Pulmonary artery endothelial cell (primary cell): ENCODE measurements around the gene TMEM9. TPM values are rescaled to one million over a fixed set of nuclear protein-coding genes. Genes with fewer than 3 reads are reported as not detected.
A peak's percentile ranks its signal among the peaks of the same experiment; 100 is the strongest.

Experiments
- DNase-seq: peaks from one replicate; pipeline ENCODE4 v3.0.0-alpha.2; 2011; ENCODE audit warnings: low read depth, low spot score
- total RNA-seq: library from RNA; depleted of rRNA; stranded (reverse); fragments of >200 nt; gene quantifications from 2 replicates; pipeline ENCODE4 v1.2.3, GENCODE V29; 2014

The TMEM9 gene
- 52.8 and 58.5 TPM in 2 replicates for total RNA-seq

DNA sequence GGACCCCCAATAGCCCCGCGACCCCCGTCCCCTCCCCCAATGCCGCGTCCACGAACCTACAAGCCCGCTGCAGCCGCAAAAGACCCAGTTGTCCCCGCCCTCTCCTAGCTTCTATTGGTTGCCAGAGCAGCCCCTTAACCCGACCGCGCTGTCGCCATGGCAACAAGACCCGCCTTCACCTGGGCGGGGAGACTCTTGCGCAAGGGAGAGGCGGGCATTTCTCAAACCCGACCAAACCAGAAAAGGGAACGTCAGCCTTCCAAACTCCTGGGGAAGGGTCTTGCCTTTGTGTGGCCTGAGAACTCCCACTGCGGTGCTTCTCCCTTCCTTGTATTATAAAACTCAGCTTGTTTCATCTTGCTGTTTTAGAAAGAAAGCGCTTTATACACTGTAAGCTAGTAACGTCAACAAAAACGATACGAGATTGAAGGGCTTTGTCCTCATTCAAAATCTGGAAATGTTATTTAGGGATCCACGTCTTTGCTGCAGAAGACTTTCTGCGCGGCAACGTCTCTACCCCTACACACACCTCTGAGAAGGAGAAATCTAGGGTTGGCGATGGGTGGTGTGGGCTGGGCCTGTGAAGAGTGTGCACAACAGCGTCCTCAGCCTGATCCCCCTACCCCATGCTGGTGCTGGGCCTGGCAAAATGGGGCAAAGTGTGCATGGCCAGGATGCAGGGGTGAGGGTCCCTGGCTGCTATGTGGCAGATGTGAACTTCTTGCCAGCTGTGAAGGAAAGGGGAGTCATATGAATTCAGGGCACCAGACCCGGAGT lies at the start of gene TMEM9:
TSS of gene TMEM9 (minus strand) at position 86 of the 777 bp plus-strand sequence. CDS start 551 bp downstream, outside the sequence.
- DNase-seq: peak; percentile 79

DNA sequence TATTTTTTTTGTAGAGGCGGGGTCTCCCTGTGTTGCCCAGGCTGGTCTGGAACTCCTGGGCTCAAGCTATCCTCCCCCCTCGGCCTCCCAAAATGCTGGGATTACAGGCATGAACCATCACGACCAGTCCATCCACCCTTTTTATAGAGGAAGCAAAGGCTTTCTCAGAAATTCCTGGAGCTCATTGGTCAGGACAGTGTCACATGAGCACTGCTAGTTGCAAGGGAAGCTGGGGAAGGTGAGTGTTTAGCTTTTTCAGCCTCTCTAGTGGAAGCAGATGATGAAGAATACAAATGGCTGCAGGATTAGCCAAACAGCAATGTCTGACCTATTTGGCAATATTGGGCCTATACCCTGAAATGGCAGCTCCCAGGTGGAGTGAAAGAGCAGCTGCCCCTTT lies 44.3 kb upstream of the TMEM9 start:
- no peak for DNase-seq

DNA sequence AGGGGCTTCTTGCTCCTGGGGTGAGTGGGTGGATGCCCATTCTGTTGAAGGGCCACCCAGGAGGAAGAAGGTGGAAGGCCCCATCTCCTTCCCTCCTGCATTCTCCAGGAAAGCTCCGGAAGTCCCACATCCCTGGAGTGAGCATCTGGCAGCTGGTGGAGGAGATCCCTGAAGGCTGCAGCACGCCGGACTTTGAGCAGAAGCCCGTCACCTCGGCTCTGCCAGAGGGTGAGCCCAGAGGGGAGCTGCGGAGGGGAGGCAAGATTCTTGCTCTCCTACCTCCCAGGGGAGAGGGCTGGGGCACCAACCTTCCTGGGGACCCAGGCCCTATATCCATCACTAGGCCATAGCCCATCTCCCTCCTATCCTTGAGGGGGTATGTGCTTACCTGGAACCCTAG lies 39.8 kb upstream of the TMEM9 start:
- DNase-seq: no peak

DNA sequence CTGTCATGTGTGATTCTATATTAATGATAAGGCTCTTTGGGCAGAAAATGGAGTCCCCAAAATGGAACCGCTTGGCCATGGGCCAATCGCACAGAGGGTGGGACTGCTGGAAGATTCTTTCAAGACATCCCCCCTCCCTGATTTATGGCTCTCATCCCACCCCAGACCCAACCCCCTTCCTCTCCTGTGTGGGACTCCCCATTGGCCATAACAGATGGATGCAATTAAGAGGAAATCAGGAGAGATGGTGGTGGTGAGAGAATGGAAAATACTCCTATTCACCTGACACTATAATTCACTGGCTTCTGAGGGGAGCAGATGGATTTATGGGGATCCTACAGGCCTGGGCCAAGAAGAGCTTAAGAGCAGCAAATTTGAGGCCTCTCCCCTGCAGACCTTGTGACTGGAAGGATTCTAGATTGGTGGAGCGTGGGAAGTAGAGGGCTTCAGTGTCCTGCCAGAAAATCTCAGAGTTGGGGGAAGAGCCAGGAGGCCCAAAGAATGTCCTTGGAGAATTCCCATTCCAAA lies 38.1 kb upstream of the TMEM9 start:
- DNase-seq: no peak

DNA sequence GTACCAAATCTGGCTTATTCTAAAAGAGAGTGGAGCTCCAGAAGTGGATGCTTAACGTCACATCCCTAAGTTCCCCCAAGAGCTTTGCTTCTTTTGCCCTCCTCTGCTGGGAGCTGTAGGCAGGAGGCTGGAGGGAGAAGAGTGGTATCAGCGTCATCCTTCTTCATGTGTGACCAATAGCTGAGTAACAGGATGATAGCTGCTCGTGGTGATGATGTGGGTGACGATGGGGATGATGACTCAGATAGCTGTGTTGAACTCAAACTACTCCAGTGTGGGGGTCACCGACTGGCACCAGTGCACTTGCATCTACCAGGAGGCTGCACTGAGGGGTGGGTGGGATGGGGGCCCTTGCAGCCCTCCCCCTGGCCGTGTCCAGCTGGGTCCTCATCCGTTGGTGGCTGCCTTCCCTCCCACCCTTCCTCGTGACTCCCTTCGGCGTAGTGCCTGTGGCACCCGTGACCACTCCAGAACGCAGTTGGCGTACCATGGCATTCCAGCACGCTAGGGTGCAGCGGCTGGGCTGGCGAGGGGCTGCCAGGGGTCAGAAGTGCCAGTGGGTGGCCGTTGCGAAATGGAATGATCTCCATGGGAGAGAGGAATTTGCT lies 37.5 kb upstream of the TMEM9 start:
- DNase-seq: no peak

DNA sequence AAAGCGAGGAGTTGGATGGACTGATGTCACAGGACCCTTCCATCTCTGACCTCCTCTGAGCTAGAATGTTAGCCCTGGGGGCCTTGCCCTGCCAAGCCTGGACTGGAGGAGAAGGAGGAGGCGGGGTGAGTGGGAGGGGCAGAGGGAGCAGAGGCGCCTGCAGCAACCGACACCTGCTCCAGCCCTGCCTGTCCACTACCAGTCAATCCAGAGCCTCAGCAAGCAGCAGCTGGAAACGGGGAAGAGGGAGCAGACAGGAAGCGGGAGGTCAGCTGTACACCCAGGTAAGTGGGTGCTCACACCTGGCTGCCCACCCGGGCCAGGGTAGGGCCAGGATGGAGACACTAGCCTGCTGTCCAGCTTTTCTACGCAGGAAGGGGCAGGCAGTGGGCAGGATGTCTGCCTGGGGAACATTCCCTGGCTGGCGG lies 36.4 kb upstream of the TMEM9 start, which contains the start of gene IGFN1:
TSS of gene IGFN1 (plus strand) at position 201 of the 428 bp plus-strand sequence. CDS start 2,470 bp downstream, outside the sequence.
- DNase-seq: no peak

DNA sequence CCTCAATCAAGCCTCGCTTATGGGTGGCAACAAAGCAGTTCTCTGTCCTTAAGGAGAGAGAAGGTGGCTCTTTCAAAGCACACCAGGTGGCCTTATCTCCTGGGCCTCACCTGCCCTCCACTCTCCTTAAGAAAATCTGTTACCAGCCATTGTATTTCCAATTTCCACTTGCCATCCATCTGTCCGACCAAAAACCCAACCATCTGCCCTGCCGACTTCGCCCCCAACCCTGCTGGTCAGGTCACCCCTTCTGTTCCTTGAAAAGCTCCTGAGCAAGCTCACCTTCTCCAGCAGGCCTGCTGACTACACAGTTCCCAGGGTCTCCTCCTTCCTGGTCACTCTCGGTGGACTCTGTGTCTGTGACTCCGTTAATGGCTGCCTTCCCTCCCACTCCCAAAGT lies 35.7 kb upstream of the TMEM9 start:
- DNase-seq: no peak

DNA sequence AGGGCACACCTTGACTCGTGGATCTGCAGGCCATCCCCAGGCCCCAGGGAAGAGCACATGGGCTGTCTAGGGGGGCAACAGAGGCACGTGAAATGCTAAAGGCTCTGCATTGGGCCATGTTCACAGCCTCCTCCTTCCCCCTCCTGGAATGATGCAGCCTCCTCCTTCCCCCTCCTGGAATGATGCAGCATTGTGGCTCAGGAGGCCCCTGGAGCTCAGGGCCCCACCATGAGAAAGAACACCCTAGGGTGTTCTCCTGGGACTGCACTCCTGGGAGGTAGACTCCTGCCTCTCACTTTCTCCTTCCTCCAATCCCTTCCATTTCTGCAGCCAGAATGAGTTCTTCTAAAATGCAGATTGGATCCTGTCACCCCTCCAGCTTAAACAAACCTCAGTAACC lies 34.8 kb upstream of the TMEM9 start:
- no peak for DNase-seq

DNA sequence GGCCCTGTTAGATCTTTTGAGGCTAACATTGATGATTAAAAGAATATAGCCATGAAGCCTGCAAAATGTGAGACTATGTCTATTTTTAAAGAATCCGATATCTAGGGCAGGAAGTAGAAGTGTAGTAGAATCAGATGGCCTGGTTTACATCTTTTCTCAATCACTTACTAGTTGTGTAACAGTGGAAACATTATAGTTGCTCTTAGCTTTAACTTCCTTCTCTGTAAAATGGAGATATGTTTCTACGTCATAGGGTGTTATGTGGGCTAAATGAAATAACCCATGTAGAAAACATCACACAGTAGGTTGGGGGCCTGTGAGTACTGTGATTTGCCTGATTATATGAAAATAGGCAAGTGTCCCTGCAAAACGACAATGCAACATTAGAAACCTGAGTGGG lies 31.9 kb upstream of the TMEM9 start:
- no peak for DNase-seq

DNA sequence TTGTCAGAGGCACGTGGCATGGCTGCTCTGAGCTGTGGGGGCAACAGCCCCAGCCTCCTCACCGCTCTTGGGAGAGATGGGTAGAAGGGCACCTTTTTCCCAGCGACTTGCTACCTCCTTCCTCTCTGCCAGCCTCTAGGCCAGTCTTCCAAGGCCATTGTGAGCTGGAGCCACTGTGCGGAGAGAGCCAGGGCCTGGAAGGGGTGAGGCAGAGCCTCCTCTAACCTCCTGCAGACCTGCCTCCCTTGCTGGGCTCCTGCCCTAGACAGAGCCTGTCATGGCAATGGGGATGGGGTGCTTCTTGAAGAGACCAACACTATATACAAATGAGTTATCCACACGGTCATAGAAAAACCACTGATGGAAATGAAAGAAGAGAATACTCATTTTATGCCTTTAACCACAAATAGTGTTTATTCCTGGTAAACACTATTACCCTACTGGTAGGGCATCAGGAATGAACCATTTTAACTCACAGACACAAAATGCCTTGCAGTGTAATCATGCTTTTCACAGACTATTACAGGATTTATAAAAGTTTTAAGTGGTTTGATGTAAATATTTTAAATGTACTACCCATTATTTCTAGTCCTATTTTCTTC lies 31.4 kb upstream of the TMEM9 start:
- no peak for DNase-seq

DNA sequence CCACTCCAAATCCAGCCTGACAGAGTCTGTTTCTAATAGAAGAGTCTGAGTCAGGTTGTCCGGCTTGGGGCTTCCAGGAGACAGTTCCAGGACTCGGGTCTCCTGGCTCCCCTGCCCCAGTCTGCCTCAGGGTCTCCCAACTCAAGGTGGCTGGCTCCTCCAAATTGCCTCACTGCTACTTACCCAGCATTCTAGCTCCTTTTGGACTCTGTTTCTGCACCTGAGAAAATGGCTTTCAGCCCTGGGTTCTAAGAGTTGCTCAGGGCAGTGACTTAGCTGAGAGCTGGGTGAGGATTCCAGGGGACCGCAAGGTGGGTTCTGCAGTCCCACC lies 30.8 kb upstream of the TMEM9 start:
- no peak for DNase-seq

DNA sequence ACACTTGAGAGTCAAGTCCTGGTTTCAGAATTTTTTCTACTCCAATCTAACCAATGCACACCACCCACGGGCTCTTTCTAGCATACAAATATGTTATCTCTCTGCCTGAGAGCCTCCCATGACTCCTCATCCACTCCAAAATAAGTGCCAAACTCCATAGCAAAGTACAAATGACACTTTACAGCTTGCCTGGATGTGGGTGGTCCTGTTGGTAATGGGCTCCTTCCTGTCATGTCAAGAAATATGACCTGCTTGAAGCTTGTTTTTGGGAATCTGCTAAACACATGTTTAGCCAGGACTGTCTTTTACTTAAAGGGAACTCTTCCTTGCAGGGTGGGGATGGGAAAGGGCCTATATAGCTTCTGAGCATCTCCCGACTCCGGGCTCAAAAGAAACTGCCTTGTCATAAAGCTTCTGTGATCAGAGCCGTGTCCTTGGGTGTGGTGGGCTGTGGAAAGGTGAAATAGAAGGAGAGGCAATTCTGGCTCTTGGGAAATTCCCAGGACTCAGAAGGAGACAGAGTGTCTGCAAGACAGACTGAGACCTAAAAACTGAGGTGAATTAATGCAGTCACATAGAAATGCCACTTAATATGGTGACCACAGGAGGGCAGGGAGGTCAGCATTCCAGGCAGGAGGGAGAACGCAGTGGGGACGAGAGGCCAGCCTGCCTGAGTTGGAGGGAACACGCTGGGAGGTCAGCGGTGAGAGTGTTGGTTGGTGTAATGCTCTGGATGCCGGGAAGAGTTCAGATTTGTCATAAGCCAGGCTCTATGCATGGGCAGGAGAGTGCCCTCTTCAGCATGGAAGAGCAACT lies 30.2 kb upstream of the TMEM9 start:
- no peak for DNase-seq

DNA sequence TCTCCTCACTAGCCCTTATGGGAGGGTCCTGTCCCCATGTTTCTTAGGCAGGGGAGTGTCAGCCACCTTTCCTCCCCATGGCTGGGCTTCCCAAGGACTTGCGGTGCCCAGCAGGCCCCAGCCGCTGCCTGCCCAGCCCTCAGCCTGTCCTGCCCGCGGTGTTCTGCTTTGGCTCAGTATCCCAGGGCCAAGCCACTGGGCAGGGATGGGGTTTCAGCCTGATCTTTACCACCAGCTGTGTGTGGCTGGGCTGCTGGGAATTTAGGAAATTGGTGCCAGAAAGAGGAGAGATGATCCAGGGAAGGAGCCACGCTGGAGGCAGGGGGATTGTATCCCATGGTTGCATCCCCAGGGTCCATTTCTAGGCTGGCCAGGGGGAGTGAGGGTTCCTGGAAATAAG lies 29.5 kb upstream of the TMEM9 start:
- no peak for DNase-seq

DNA sequence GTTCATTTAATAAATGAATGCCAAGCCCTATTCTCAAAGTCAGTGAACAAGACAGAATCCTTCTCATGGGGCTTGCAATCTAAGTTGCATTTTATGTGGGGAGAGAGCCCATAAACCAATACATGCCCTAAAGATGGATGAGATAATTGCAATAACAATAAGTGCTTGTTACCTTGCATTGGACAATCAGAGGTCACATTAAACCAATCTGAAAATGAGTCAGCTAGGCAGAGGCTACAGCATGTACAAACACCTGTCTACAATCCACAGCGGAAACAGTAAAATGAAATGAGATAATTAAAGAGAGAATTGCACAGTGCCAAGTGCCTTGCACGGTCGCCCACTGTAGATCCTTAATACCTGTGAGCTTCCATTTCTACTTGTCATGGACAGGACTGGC lies 28.9 kb upstream of the TMEM9 start:
- no peak for DNase-seq

DNA sequence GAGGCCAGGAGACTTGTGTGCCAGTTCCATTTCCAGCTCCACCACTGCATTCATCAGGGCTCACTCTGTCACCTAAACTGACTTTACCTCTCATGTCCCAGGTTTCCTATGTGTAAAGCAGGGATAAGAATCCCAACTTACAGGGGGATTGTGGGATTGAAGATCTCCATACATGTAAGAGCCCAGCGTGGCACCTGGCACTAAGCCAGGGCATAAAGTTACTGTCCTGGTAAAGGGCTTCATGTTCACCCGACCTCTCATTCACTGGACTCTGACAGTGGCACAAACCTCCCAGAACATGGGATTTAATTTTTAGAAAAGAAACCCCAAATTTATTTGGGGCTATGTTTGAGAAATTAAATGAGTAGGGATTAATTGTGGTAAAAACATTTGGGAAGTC lies 27.5 kb upstream of the TMEM9 start:
- DNase-seq: no peak

DNA sequence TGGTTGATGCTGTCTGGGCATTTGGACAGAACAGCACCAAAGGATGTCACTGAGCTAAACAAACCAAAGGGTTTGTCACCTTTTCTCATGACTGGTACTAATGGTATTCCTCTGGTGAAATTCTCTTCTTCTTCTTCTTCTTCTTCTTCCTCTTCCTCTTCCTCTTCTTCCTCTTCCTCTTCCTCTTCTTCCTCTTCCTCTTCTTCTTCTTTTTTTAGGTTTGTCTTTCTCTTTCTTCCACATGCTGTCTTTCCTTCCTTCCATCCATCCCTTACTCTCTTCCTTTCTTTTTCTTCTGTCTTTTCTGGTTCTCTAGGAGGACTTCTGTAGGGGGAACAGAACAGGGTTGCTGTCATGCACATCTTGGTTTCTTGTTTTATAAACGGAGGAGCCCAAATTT lies 27.0 kb upstream of the TMEM9 start:
- no peak for DNase-seq

DNA sequence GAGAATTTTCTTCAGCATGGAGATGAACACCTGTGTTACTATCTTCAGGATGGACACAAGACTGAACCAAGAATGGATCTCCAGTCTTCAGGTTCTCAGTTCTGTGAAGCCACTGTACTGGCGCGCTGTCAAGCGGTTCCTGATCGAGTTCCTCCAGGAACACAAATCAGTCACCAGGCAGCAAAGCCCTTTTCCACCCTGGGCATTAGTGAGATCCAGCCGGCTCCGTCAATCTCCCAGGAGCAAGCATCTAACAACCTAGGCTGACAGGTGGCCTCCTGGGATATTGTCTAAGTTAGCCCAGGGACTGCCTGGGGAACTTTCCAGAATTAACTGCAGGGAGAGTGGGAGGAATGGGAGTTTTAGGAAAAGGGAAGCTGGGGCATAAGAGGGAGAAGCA lies 26.6 kb upstream of the TMEM9 start:
- no peak for DNase-seq

DNA sequence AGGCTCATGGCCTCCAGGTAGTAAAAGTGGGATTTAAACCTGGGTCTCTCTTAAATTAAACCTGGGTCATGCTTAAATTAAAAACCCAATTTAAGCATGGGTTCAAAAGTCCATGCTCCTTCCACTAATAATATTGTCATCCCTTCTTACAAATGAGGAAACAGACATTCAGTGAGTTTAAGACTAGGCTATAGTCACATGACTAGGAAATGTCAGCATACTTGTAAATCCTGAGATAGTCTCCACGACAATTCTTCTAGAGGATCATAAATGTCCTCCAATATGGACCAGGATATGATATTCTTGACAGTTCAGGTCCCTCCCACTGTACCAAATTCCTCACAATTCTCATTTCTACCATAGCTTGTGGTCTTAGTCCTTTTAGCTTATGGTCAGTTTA lies 25.9 kb upstream of the TMEM9 start:
- no peak for DNase-seq

DNA sequence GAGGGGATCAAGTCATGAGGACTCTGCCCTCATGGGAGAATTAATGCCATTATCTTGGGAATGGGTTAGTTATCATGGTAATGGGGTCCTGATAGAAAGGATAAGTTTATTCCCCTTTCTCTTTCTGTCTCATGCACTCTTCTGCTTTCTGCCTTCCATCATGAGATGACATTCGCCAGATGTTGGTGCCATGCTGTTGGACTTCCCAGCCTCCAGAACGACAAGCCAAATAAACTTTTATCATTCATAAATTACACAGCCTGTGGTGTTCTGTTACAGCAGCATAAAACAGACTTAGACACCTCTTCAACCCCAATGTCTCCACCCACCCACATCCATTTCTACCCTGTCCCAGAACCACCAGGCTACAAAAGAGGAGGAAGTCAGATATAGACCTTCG lies 24.4 kb upstream of the TMEM9 start:
- no peak for DNase-seq

DNA sequence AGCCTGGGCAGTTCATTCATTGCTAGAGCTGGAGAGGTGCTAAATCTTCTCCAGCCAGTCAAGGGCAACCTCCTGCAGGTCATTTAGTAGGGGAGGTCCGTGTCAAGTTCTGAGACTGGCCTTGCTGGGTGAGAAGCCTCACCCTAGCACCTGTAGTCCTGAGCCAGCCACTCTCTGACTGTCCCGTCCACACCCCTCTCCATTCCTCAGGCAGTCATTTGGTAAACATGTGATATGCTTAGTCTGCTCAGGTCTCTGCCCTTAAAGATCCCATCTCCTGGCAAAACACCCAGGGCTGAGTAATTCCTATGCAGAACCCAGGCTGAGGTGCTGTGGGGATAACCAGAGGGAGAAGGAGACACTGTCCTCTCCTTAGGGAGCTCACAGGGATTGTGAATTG lies 22.7 kb upstream of the TMEM9 start:
- DNase-seq: no peak

DNA sequence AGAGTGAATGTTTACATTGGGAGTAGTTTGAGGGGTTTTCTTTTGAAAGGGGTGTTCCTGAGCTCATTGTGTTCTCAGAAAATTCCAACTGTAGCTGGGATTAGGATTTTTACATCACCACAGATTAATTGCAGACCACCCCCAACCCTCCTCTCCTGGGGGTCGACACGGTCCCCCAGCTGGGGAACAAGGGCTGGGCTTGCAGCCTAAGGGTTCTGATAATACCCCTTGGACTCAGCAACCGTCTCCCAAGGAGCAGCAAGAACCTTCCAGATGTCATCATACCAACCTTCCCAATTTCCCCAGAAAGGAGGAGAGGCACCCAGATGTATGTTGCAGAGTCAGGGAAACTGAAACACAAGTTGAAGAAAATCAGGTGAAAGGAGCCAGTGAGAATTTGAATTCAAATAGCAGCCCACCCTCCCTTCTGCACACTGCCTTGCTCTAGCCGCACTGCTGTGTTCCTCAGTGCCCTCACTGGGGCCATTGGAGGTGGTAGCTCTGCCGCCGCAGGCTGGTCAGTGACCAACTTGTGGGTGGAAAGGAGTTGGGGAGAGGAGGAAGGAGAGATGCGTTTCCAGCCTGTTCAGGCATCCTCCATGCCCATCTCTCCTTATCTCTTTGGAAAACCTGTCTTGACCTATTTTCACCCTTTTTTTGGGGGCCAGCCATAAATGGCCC lies 21.7 kb upstream of the TMEM9 start:
- no peak for DNase-seq
